Neural cell (in vitro differentiated cells): ENCODE measurements around the gene ROR1. TPM values are rescaled to one million over a fixed set of nuclear protein-coding genes. Genes with fewer than 3 reads are reported as not detected.

Source experiments
- H2AFZ ChIP-seq: fragments of 200-600, 300-800 bp; sonication (generic), shearing (Covaris generic); 2 replicates; pipeline ENCODE4 v1.6.0; 2014; ENCODE audit warnings: low read depth, mild to moderate bottlenecking, antibody characterized with exemption, low read length, moderate library complexity
- H3F3A ChIP-seq: fragments of 200-600 bp; shearing (Covaris generic); 2 replicates; pipeline ENCODE4 v1.6.1; 2016; ENCODE audit warnings: mild to moderate bottlenecking, moderate library complexity, mixed read lengths, antibody characterized with exemption, low read length; ENCODE audit not compliant: insufficient read depth, poor library complexity, severe bottlenecking
- H3K27ac ChIP-seq: fragments of 200-600, 300-800 bp; sonication (generic), shearing (Covaris generic); 2 replicates; pipeline ENCODE4 v1.5.1; 2014; ENCODE audit warnings: mild to moderate bottlenecking, low read length, moderate library complexity
- H3K27me3 ChIP-seq: fragments of 300-800, 200-600 bp; sonication (generic), shearing (Covaris generic); 2 replicates; pipeline ENCODE4 v1.6.0; 2014; ENCODE audit warnings: mild to moderate bottlenecking, low read depth, low read length, moderate library complexity; ENCODE audit not compliant: insufficient read depth
- H3K36me3 ChIP-seq: fragments of 300-800, 200-600 bp; sonication (generic), shearing (Covaris generic); 2 replicates; pipeline ENCODE4 v1.5.1; 2014; ENCODE audit warnings: mild to moderate bottlenecking, antibody characterized with exemption, low read length, moderate library complexity; ENCODE audit not compliant: insufficient read depth
- H3K4me2 ChIP-seq: fragments of 300-800, 200-600 bp; sonication (generic), shearing (Covaris generic); 2 replicates; pipeline ENCODE4 v1.6.0; 2014; ENCODE audit warnings: mild to moderate bottlenecking, low read length
- H3K4me3 ChIP-seq: fragments of 300-800, 200-600 bp; sonication (generic), shearing (Covaris generic); 2 replicates; pipeline ENCODE4 v1.5.1; 2014; ENCODE audit warnings: mild to moderate bottlenecking, low read length, moderate library complexity
- H3K79me2 ChIP-seq: fragments of 200-600 bp; shearing (Covaris generic); replicated peaks from 2 replicates; pipeline ENCODE4 v1.6.0; 2014; ENCODE audit warnings: mild to moderate bottlenecking, low read length, moderate library complexity; ENCODE audit not compliant: insufficient read depth
- H3K9ac ChIP-seq: fragments of 300-800, 200-600 bp; sonication (generic), shearing (Covaris generic); 2 replicates; pipeline ENCODE4 v1.6.1; 2016; ENCODE audit warnings: mild to moderate bottlenecking, low read length, mixed read lengths
- H3K9me2 ChIP-seq: fragments of 200-600 bp; shearing (Covaris generic); 2 replicates; pipeline ENCODE4 v1.6.1; 2016; ENCODE audit warnings: mild to moderate bottlenecking, low read length, mixed read lengths; ENCODE audit not compliant: insufficient read depth
- H3K9me3 ChIP-seq: fragments of 200-600, 300-800 bp; sonication (generic), shearing (Covaris generic); 2 replicates; pipeline ENCODE4 v1.6.1; 2016; ENCODE audit warnings: mild to moderate bottlenecking, mixed run types, low read length, moderate library complexity, mixed read lengths
- H4K20me1 ChIP-seq: fragments of 200-600 bp; shearing (Covaris generic); 2 replicates; pipeline ENCODE4 v1.6.1; 2016; ENCODE audit warnings: mild to moderate bottlenecking, mixed run types; ENCODE audit not compliant: insufficient read depth
- CTCF ChIP-seq: fragments of 450-650 bp; IDR thresholded peaks from 2 replicates; pipeline ENCODE4 v1.5.1; 2014; ENCODE audit warnings: antibody characterized with exemption, mild to moderate bottlenecking, moderate library complexity; ENCODE audit not compliant: poor library complexity, severe bottlenecking
- EP300 ChIP-seq: fragments of 450-650 bp; conservative IDR thresholded peaks from 2 replicates; pipeline ENCODE4 v1.6.1; 2014; ENCODE audit warnings: antibody characterized with exemption, mild to moderate bottlenecking, moderate library complexity; ENCODE audit not compliant: poor library complexity, severe bottlenecking
- EZH2 ChIP-seq: fragments of 200-600, 300-800 bp; shearing (Covaris generic), sonication (generic); IDR thresholded peaks from 2 replicates; pipeline ENCODE4 v1.6.1; 2014; ENCODE audit warnings: antibody characterized with exemption, low read length, borderline replicate concordance, mild to moderate bottlenecking; ENCODE audit not compliant: insufficient read depth, poor library complexity, severe bottlenecking
- POLR2AphosphoS5 ChIP-seq: IDR thresholded peaks from 2 replicates; pipeline ENCODE4 v1.6.1; 2012
- RAD21 ChIP-seq: fragments of 450-650 bp; conservative IDR thresholded peaks from 2 replicates; pipeline ENCODE4 v1.6.1; 2014; ENCODE audit warnings: antibody characterized with exemption, mild to moderate bottlenecking, moderate library complexity
- SMC3 ChIP-seq: fragments of 450-650 bp; conservative IDR thresholded peaks from 2 replicates; pipeline ENCODE4 v1.6.1; 2014; ENCODE audit warnings: antibody characterized with exemption, mild to moderate bottlenecking, moderate library complexity; ENCODE audit not compliant: poor library complexity
- TAF1 ChIP-seq: IDR thresholded peaks from 2 replicates; pipeline ENCODE4 v1.6.1; 2012; ENCODE audit warnings: low read depth
- polyA plus RNA-seq: library from polyadenylated mRNA; depleted of rRNA; stranded (reverse); fragments of >200 nt; gene quantifications from 2 replicates; pipeline ENCODE4 v1.2.3, GENCODE V29; 2014
- TF ChIP-seq, protein P1 (sequence below): IDR thresholded peaks from 2 replicates; pipeline ENCODE4 v1.6.1; 2012; ENCODE audit warnings: borderline replicate concordance

Gene ROR1
- polyA plus RNA-seq, 1 donor from 2014 or later, result 0.27 TPM

GRCh38 chr1:63928186-63929105, 154.6 kb downstream of the ROR1 start:
- H4K20me1 ChIP-seq, result no peaks in the 10 kb centered on the region
- H3F3A ChIP-seq, result no peaks in the 10 kb centered on the region
- no peak overlapping the region for H3K4me3 ChIP-seq
- no peaks in the 10 kb centered on the region for H3K9me2 ChIP-seq
- TF ChIP-seq CTCF, result no peak
- no peak for TF ChIP-seq RAD21
- TF ChIP-seq EZH2, result no peak
- no peak for TF ChIP-seq POLR2AphosphoS5
- no peak for TF ChIP-seq TAF1
- TF ChIP-seq SMC3, result no peak
- no peak for TF ChIP-seq EP300
- TF ChIP-seq, protein P1, sequence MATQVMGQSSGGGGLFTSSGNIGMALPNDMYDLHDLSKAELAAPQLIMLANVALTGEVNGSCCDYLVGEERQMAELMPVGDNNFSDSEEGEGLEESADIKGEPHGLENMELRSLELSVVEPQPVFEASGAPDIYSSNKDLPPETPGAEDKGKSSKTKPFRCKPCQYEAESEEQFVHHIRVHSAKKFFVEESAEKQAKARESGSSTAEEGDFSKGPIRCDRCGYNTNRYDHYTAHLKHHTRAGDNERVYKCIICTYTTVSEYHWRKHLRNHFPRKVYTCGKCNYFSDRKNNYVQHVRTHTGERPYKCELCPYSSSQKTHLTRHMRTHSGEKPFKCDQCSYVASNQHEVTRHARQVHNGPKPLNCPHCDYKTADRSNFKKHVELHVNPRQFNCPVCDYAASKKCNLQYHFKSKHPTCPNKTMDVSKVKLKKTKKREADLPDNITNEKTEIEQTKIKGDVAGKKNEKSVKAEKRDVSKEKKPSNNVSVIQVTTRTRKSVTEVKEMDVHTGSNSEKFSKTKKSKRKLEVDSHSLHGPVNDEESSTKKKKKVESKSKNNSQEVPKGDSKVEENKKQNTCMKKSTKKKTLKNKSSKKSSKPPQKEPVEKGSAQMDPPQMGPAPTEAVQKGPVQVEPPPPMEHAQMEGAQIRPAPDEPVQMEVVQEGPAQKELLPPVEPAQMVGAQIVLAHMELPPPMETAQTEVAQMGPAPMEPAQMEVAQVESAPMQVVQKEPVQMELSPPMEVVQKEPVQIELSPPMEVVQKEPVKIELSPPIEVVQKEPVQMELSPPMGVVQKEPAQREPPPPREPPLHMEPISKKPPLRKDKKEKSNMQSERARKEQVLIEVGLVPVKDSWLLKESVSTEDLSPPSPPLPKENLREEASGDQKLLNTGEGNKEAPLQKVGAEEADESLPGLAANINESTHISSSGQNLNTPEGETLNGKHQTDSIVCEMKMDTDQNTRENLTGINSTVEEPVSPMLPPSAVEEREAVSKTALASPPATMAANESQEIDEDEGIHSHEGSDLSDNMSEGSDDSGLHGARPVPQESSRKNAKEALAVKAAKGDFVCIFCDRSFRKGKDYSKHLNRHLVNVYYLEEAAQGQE, result no peak
- H3K79me2 ChIP-seq, result no peaks in the 10 kb centered on the region
- H3K4me2 ChIP-seq, result no peak overlapping the region
- no peak overlapping the region for H2AFZ ChIP-seq
- H3K9me3 ChIP-seq, result no peaks in the 10 kb centered on the region
- no peaks in the 10 kb centered on the region for H3K27me3 ChIP-seq
- no peaks in the 10 kb centered on the region for H3K36me3 ChIP-seq
- H3K9ac ChIP-seq, result no peak overlapping the region
- no peak overlapping the region for H3K27ac ChIP-seq

GRCh38 chr1:63929106-63929478, 155.3 kb downstream of the ROR1 start:
- Histone ChIP-seq H3K4me2 (no peak overlapping the region), H3K79me2 (no peaks in the 10 kb centered on the region), H2AFZ (no peak overlapping the region), H4K20me1 (no peaks in the 10 kb centered on the region), H3K9me2 (no peaks in the 10 kb centered on the region), H3F3A (no peaks in the 10 kb centered on the region), H3K27me3 (no peaks in the 10 kb centered on the region), H3K27ac (no peak overlapping the region), H3K9ac (no peak overlapping the region), H3K36me3 (no peaks in the 10 kb centered on the region), H3K4me3 (no peak overlapping the region), H3K9me3 (no peaks in the 10 kb centered on the region)
- TF ChIP-seq CTCF (no peak), POLR2AphosphoS5 (no peak), SMC3 (no peak)
